ENCODE measurements around the gene ADAMTS14. TPM values are rescaled to one million over a fixed set of nuclear protein-coding genes. Genes with fewer than 3 reads are reported as not detected.
"Not testable (repeated sequence)": the region's sequence is repeated elsewhere in the genome, so short reads cannot be mapped to it uniquely, and the experiment has no call there.

ADAMTS14 gene
- total RNA-seq, 1 experiment from 2014 or later, result 0.02 TPM

GRCh38 chr10:70768026-70768685 is 95.8 kb downstream of the ADAMTS14 start:
- DNase-seq (ENCODE audit: extremely low read depth, low read depth), result not testable (repeated sequence)

- no peak for DNase-seq (ENCODE audit: extremely low read depth, low read depth)
Measured at GRCh38 chr10:70769121-70769520, 96.8 kb downstream of the ADAMTS14 start.

DNA sequence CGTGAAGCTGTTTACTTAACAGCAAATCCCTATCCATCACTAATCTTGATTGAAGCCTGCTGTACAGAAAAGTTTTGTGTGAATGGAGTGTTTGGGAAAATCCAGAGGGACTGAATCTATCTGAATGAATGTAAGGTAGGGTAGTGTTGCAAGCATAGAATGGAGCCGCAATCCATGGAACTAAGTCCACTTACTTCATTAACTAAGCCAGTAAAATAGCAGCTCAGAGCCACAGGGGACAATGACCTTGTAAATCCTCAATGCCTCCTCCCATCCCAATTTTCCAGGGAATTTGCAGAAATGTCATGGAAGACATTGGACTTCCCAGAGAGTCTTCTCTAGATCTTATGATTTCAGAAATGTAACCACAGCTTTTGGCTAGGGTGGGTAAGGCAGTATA is 97.7 kb downstream of the ADAMTS14 start:
- no peak for DNase-seq (ENCODE audit: extremely low read depth, low read depth)

DNA sequence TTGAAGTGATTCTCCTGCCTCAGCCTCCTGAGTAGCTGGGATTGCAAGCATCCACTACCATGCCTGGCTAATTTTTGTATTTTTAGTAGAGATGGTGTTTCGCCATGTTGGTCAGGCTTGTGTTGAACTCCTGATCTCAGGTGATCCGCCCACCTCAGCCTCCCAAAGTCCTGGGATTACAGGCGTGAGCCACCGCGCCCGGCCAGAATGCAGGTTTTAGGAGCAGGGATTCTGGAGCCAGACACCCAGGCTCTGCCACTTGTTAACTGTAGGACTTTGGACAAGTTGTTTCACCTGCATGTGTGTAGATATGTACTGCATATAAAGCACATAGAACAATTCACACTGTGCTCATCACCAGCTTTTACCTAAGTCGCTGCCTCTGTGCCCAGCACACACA is 98.2 kb downstream of the ADAMTS14 start:
- DNase-seq (ENCODE audit: extremely low read depth, low read depth), result not testable (repeated sequence)

DNA sequence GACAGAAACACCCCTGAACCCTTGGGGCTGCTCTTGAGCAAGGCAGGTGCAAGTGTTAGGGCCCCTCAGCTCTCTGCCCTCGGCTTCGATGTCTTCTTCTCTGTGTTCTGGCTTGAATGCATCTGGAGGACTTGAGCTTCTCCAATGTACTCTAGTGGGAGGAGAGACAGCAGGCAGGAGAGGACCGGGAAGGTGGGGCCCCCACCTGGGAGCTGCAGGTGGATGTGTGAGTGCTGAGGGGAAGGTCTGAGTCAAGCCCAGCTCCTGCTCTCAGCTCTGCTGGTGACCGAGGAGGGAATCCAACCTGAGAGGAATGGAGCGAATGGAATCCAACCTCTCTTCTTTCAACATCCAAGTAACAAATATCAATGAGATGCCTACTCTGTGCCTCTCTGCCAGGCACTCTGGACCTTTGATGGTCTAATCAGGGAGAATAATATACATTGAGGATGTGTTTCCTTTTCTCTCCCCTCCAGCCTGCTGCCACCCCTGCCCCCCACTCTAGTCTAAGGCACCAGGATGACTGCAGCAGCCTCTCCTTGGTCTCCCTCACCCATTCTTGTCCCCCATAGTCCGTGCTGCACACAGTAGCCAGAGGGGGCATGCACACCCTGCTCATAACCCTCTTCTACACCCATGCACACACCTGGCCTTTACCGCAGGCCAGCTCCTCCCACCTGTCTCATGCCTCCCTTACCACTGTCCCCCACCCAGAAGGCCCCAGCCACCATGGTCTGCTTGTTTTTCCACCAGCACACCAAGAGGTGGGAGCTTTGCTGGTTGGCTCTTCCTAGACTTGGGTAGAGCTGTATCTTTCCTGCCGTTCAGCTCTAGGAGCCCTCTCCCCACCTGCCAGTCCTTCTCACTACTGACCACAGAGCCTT is 99.2 kb downstream of the ADAMTS14 start:
- DNase-seq (ENCODE audit: extremely low read depth, low read depth), result no peak

- no peak for DNase-seq (ENCODE audit: extremely low read depth, low read depth)
Measured at GRCh38 chr10:70772627-70773026, 100.3 kb downstream of the ADAMTS14 start.

GRCh38 chr10:70773461-70773860 is 101.2 kb downstream of the ADAMTS14 start:
- no peak for DNase-seq (ENCODE audit: extremely low read depth, low read depth)

DNA sequence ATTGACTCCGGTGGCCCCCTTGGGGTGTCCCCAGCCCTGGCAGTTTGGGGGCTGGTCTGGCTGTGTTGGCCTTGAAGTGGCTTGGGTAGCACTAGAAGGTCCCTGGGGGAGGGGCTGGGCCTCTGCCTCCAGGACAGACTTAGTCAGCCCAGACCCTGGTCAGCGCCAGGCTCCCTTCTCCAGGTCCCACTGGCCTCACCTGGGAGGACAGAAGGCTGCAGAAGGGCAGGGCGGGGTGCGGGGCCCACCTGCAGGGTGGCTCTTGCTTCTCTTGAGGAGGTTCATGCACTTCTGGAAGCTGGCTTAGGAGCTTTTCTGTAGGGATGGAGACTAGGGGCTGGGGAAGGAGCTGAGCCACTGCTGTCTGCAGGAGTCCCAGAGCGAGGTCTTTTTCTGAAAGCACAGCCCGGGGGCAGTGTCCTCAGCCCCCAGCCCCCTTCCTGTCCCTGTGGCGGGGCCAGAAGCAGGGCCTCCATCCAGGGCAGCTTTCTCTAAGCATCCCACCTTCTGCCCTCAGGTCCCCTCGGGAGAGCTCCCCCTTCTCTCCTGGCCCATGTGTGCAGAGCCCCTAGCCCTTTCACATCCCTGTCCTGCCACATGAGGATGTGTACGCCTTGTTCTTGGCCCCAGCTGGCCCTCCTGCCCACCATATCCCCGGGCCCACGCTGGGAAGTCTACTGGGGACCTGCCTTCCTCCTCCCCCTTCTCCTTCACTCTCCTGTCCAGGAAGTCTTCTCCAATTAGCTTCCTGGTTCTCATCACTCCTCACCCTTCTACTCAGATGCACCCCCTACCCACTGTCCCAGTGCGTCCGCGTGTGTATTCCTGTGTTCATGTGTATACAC is 101.9 kb downstream of the ADAMTS14 start:
- no peak for DNase-seq (ENCODE audit: extremely low read depth, low read depth)

DNA sequence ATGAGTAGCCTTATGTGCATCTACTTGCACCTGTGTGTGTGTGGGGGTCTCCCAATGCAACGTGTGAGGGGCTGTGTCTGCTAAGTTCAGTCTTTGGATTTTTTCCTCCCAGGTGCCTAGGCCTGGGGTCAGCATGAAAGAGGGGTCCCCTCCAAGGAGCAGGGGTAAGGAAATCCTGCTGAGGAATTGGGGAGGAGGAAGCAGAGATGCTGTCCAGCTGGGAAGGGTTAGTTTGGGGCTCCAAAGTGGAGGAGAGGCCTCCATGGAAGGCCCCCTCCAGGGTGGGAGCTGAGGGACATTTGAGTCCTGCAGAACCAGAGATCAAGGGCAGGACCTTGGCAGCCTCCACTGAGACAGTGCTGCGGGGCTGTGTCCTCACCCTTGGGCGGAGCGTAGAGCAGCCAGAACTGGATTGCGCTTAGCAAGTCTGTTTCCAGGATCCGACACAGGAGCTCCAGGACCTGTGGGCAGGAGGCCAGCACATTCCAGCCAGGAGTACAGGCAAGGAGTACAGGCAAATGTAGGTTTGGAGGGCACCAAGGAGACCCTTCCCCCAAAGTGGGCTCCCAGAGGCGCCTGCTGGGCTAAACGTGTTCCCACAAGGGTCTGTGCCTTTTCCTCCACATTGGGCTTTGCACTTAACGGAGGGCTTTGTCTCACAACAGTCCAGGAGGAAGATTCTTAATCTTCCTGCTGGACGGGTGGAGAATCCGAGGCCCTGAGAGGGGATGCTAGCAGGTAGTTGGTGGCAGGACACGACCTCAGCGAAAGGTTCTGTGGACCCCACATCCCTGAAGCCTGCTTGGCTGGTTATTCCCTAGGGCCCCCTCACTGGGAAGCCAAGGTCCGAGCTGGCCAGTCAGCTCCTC is 102.7 kb downstream of the ADAMTS14 start:
- no peak for DNase-seq (ENCODE audit: extremely low read depth, low read depth)

GRCh38 chr10:70775679-70776454 is 103.6 kb downstream of the ADAMTS14 start:
- no peak for DNase-seq (ENCODE audit: extremely low read depth, low read depth)

DNA sequence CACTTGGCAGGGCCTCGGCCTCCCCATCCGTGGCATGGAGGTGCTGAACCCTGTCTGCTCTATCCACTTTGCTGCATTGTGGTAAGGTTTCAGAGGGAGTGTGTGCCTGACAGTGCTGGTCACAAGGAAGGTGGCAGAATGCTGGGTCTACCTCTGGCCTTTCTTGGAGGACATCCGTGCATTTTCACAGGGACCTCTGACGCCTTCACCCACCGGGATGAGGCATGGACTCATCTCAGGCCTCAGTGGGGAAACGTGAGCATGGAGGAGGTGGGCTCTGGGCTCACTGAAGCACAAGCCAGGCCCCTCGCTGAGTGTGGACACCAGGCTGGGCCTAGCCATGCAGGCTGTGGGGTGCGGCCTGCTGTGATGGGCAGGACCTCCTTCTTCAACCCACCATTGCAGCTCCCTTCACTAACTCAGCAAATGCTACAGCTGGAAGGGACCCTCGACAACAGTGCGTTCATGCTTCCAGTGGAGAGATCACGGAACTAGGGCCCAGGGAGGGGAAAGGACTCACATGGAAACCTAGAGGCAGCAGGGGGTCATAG is 104.2 kb downstream of the ADAMTS14 start:
- DNase-seq (ENCODE audit: extremely low read depth, low read depth), result no peak

DNA sequence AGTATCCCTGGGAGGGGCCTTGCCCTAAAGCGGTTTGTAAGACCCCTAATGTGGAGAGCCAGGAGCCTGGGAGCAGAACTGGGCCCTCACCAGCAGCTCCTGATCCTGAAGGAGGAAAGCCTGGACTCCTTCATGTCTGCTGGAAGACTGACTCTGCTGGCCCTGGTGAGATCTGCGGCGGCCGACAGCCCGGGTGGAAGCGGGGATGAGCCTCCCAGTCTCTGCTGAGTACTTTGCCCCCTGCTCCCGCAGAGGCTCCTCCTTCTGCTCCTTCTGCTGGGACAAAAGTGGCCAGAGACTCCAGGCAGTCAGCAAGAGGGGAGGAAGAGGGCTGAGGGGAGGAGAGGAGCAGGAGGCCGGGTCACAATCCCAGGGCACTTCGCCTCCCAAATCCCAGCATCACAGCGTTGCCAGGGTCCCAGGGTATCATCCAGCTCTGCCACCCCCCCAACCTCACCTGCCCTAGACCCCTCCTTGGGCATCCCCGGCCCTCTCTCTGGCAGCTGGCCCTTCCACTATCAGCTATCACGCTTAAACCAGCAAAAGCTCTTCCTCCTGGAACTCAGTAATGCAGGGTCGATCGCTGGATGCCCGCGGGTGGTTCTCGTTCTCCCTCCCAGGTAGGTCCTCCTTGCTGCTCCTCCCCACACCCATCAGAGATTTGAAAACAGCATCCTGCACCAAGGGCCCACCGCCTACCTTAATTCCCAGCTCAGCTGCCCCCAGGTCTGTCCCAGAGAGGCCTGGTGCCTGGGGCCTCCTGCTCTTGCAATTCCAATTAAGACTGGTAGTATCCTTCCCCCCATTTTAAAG is 105.0 kb downstream of the ADAMTS14 start:
- no peak for DNase-seq (ENCODE audit: extremely low read depth, low read depth)

- no peak for DNase-seq (ENCODE audit: extremely low read depth, low read depth)
Measured at GRCh38 chr10:70778267-70778924, 106.1 kb downstream of the ADAMTS14 start.

- DNase-seq (ENCODE audit: extremely low read depth, low read depth), result no peak
Measured at GRCh38 chr10:70779088-70779487, 106.8 kb downstream of the ADAMTS14 start.

DNA sequence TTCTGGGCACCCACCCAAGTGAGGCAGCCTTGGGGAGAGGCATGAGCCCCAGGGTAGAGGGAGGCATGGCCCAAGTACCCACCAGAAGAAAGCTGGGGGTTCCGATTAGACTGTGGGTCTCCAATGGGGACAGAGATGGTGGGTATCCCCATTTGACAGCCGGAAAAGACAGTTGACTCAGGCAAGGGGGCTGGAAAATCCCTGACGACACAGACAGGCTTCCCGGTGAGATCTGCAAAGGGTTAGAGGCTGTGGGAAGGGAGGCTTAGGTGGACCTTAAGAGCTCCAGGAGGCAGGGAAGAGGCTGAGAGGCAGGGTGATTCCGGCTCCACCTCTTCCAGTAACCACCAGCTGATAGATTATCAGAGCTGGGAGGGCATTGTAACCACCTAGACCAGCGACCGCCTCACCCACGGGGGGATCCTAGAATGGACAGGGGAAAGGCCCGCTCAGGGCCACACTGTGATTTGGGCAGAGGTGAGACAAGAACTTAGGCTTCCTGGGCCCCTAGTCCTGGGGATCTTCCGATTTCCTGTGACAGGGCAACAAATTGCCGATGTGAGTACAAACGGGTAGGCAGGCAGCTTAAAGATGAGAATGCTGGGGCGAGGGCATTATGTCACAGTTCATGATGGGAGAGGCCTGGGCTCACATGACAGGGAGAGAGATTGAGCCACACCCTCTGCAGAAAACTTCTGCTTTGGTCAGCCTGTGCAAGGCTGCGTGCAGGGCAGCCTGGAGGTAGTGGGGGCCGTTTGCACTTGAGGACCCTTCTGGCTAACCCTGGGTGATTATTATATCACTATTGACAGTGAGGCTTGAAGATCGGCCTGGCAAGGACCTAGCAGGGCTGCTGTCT is 107.4 kb downstream of the ADAMTS14 start:
- DNase-seq (ENCODE audit: extremely low read depth, low read depth), result no peak

DNA sequence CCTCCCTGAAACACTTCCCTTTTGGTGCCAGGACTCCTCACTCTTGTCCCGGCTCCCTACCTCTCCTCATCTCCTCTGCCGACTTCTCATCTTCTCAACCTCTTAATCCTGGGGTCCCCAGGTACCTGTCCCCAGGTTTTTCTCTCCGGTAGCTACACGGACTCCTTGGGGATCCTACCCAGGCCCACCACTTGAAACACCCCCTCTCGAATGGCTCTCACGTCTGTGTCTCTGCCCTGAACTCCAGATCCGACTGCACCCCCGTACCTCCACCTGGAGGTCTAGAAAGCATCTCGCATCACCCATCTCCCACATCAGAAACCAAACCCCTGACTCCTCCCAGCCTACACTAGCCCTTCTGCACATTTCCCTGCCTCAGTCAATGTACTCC is 108.1 kb downstream of the ADAMTS14 start:
- no peak for DNase-seq (ENCODE audit: extremely low read depth, low read depth)

GRCh38 chr10:70780772-70781171 is 108.5 kb downstream of the ADAMTS14 start:
- DNase-seq (ENCODE audit: extremely low read depth, low read depth), result no peak
